Measurements from ENCODE around the gene VRK1. TPM values are rescaled to one million over a fixed set of nuclear protein-coding genes. Genes with fewer than 3 reads are reported as not detected.
"Not testable (repeated sequence)": the region's sequence is repeated elsewhere in the genome, so short reads cannot be mapped to it uniquely, and the experiment has no call there.

Gene VRK1
- total RNA-seq, 4 donors from 2014 or later = 13.7 to 17.9 (median 13.8) TPM; not detected in 1

- no peaks in the 10 kb centered on the region for H3K9me3 ChIP-seq
- no peak for TF ChIP-seq POLR2A (IDR thresholded peaks at IDR 0.05)
- TF ChIP-seq CTCF (IDR thresholded peaks at IDR 0.05) = no peak
- TF ChIP-seq EP300 (IDR thresholded peaks at IDR 0.05; ENCODE audit: low read depth) = no peak
- no peak for TF ChIP-seq POLR2AphosphoS5 (IDR thresholded peaks at IDR 0.05)
- in situ Hi-C loops (cut with MboI; ENCODE audit: low pct_ligation_motif_present in 1 of 4, low pct_unique_long_range_greater_than_20kb in 1 of 4, low sequenced_read_pairs in 3 of 4) = no loop called here
- H3K4me3 ChIP-seq = no peak overlapping the region
- no peaks in the 10 kb centered on the region for H3K36me3 ChIP-seq
- H3K27me3 ChIP-seq = no peaks in the 10 kb centered on the region
- no peak for DNase-seq
- WGBS, 2 donors (ENCODE audit: low coverage in 1 of 2) = 86 to 93% methylated on average over 3 of the region's 3 CpGs
- intact Hi-C loops (cut with DNase I; ENCODE audit: low total_unique reads) = no loop called here
- H3K4me1 ChIP-seq = no peaks in the 10 kb centered on the region
- H3K27ac ChIP-seq = no peak overlapping the region
Measured at GRCh38 chr14:96881713-96882112, 84.5 kb downstream of the VRK1 start.

- H3K27me3 ChIP-seq; H3K27ac ChIP-seq; intact Hi-C loops (cut with DNase I; ENCODE audit: low total_unique reads); in situ Hi-C loops (cut with MboI; ENCODE audit: low pct_ligation_motif_present in 1 of 4, low pct_unique_long_range_greater_than_20kb in 1 of 4, low sequenced_read_pairs in 3 of 4); H3K4me3 ChIP-seq; H3K4me1 ChIP-seq; H3K9me3 ChIP-seq; H3K36me3 ChIP-seq; DNase-seq: not testable (repeated sequence)
- 98 to 100% methylated on average over 3 to 5 of the region's 5 CpGs for whole genome bisulfite sequencing, 2 donors (ENCODE audit: low coverage in 1 of 2)
Measured at GRCh38 chr14:96883974-96884373, 86.8 kb downstream of the VRK1 start.

GRCh38 chr14:96888158-96888557, 91.0 kb downstream of the VRK1 start:
- no peak for DNase-seq
- Histone ChIP-seq H3K36me3 (no peaks in the 10 kb centered on the region), H3K9me3 (no peaks in the 10 kb centered on the region), H3K27ac (peak overlapping the region in 1 of 4 donors; percentile 15), H3K4me1 (no peaks in the 10 kb centered on the region), H3K4me3 (no peak overlapping the region), H3K27me3 (no peaks in the 10 kb centered on the region)
- intact Hi-C loops (cut with DNase I; ENCODE audit: low total_unique reads) (no loop called here), in situ Hi-C loops (cut with MboI; ENCODE audit: low pct_ligation_motif_present in 1 of 4, low pct_unique_long_range_greater_than_20kb in 1 of 4, low sequenced_read_pairs in 3 of 4) (no loop called here)
- WGBS, 2 donors (ENCODE audit: low coverage in 1 of 2) = 80 to 85% methylated on average over 1 of the region's 1 CpG
- no peak for TF ChIP-seq CTCF (IDR thresholded peaks at IDR 0.05)
- no peak for TF ChIP-seq EP300 (IDR thresholded peaks at IDR 0.05; ENCODE audit: low read depth)
- no peak for TF ChIP-seq POLR2A (IDR thresholded peaks at IDR 0.05)
- no peak for TF ChIP-seq POLR2AphosphoS5 (IDR thresholded peaks at IDR 0.05)

GRCh38 chr14:96888593-96888992, 91.4 kb downstream of the VRK1 start:
- no peaks in the 10 kb centered on the region for H3K9me3 ChIP-seq
- no peaks in the 10 kb centered on the region for H3K4me1 ChIP-seq
- in situ Hi-C loops (cut with MboI; ENCODE audit: low pct_ligation_motif_present in 1 of 4, low pct_unique_long_range_greater_than_20kb in 1 of 4, low sequenced_read_pairs in 3 of 4) = no loop called here
- H3K27ac ChIP-seq = peak overlapping the region in 1 of 4 donors; percentile 15
- intact Hi-C loops (cut with DNase I; ENCODE audit: low total_unique reads) = no loop called here
- H3K4me3 ChIP-seq = no peak overlapping the region
- H3K27me3 ChIP-seq = no peaks in the 10 kb centered on the region
- WGBS, 2 donors (ENCODE audit: low coverage in 1 of 2) = 74 to 75% methylated on average over 1 to 3 of the region's 3 CpGs
- no peak for DNase-seq
- no peak for TF ChIP-seq POLR2AphosphoS5 (IDR thresholded peaks at IDR 0.05)
- no peak for TF ChIP-seq CTCF (IDR thresholded peaks at IDR 0.05)
- no peak for TF ChIP-seq EP300 (IDR thresholded peaks at IDR 0.05; ENCODE audit: low read depth)
- no peak for TF ChIP-seq POLR2A (IDR thresholded peaks at IDR 0.05)
- H3K36me3 ChIP-seq = no peaks in the 10 kb centered on the region

- no peaks in the 10 kb centered on the region for H3K36me3 ChIP-seq
- no peak for DNase-seq
- H3K4me1 ChIP-seq = no peaks in the 10 kb centered on the region
- in situ Hi-C loops (cut with MboI; ENCODE audit: low pct_ligation_motif_present in 1 of 4, low pct_unique_long_range_greater_than_20kb in 1 of 4, low sequenced_read_pairs in 3 of 4) (no loop called here), intact Hi-C loops (cut with DNase I; ENCODE audit: low total_unique reads) (no loop called here)
- H3K27me3 ChIP-seq = no peaks in the 10 kb centered on the region
- no peak overlapping the region for H3K27ac ChIP-seq
- 65 to 76% methylated on average over 5 of the region's 5 CpGs for WGBS, 2 donors (ENCODE audit: low coverage in 1 of 2)
- no peaks in the 10 kb centered on the region for H3K9me3 ChIP-seq
- no peak for TF ChIP-seq EP300 (IDR thresholded peaks at IDR 0.05; ENCODE audit: low read depth)
- no peak for TF ChIP-seq POLR2A (IDR thresholded peaks at IDR 0.05)
- no peak for TF ChIP-seq POLR2AphosphoS5 (IDR thresholded peaks at IDR 0.05)
- TF ChIP-seq CTCF (IDR thresholded peaks at IDR 0.05) = no peak
- H3K4me3 ChIP-seq = no peak overlapping the region
Measured at GRCh38 chr14:96889091-96889490, 91.9 kb downstream of the VRK1 start.

Measured in transverse colon (tissue), 4 donors.